Parathyroid adenoma (tissue), 2 donors: ENCODE results near the gene CNP.

ENCODE experiments used
- H2AFZ ChIP-seq: fragments of 300-600 bp; sonication (generic); one replicate; pipeline ENCODE4 v1.7.0; 2017; ENCODE audit warnings: antibody characterized with exemption, mild to moderate bottlenecking
- H3K27ac ChIP-seq: fragments of 300-600 bp; sonication (generic); one replicate; pipeline ENCODE4 v1.7.0; 2017
- H3K27me3 ChIP-seq: fragments of 300-600 bp; sonication (generic); one replicate; pipeline ENCODE4 v1.7.0; 2017; ENCODE audit warnings: low read length; ENCODE audit not compliant: control insufficient read depth, insufficient read depth
- H3K36me3 ChIP-seq: fragments of 300-600 bp; sonication (generic); one replicate; pipeline ENCODE4 v1.7.0; 2017; ENCODE audit warnings: low read length; ENCODE audit not compliant: control insufficient read depth, insufficient read depth
- H3K4me1 ChIP-seq: fragments of 300-600 bp; sonication (generic); one replicate; pipeline ENCODE4 v1.7.0; 2017; ENCODE audit warnings: control low read depth
- H3K4me2 ChIP-seq: fragments of 300-600 bp; sonication (generic); one replicate; pipeline ENCODE4 v1.7.0; 2017; ENCODE audit warnings: low read length
- H3K4me3 ChIP-seq: fragments of 300-600 bp; sonication (generic); one replicate; pipeline ENCODE4 v1.7.0; 2017; ENCODE audit warnings: low read depth, low read length
- H3K79me2 ChIP-seq: fragments of 300-600 bp; sonication (generic); one replicate; pipeline ENCODE4 v1.7.0; 2017; ENCODE audit warnings: control low read depth
- H3K9ac ChIP-seq: fragments of 300-600 bp; sonication (generic); one replicate; pipeline ENCODE4 v1.7.0; 2017; ENCODE audit warnings: mild to moderate bottlenecking
- H3K9me3 ChIP-seq: fragments of 300-600 bp; sonication (generic); one replicate; pipeline ENCODE4 v1.7.0; 2017; ENCODE audit warnings: low read length; ENCODE audit not compliant: control insufficient read depth
- TF ChIP-seq, protein P1 (sequence below): fragments of 300-600 bp; sonication (generic); IDR thresholded peaks from one replicate; pipeline ENCODE4 v1.7.0; 2017; ENCODE audit warnings: antibody characterized with exemption, mild to moderate bottlenecking
- donor health status: primary hyperparathyroidism.

The CNP gene

DNA sequence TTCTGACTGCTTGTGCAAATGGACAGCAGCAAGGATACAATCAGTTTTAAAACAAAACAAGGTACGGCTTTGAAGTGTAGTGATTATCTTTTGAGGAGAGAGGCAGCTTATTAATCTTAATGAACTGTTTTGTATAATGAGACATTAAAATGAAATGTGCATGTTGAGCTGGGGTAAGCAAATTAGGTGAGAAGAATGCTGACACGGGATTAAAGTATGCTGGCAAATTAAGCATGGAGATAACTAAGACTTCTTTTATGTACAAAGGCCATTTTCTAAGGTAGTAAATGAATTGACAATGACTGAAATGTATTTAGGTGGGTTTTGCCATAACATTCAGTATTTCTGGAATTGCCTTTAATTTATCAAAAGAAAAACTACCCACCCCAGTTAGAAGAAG, 31.9 kb downstream of the CNP start:
- Histone ChIP-seq H3K36me3 (no peaks in the 10 kb centered on the region), H3K9me3 (no peaks in the 10 kb centered on the region), H3K4me3 (no peak overlapping the region), H3K27ac (no peak overlapping the region), H3K4me1 (no peaks in the 10 kb centered on the region), H2AFZ (no peak overlapping the region), H3K4me2 (no peak overlapping the region), H3K9ac (no peak overlapping the region), H3K79me2 (peaks cover 19% of the 10 kb centered on the region), H3K27me3 (no peaks in the 10 kb centered on the region)
- TF ChIP-seq, protein P1, sequence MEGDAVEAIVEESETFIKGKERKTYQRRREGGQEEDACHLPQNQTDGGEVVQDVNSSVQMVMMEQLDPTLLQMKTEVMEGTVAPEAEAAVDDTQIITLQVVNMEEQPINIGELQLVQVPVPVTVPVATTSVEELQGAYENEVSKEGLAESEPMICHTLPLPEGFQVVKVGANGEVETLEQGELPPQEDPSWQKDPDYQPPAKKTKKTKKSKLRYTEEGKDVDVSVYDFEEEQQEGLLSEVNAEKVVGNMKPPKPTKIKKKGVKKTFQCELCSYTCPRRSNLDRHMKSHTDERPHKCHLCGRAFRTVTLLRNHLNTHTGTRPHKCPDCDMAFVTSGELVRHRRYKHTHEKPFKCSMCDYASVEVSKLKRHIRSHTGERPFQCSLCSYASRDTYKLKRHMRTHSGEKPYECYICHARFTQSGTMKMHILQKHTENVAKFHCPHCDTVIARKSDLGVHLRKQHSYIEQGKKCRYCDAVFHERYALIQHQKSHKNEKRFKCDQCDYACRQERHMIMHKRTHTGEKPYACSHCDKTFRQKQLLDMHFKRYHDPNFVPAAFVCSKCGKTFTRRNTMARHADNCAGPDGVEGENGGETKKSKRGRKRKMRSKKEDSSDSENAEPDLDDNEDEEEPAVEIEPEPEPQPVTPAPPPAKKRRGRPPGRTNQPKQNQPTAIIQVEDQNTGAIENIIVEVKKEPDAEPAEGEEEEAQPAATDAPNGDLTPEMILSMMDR, result no peak

DNA sequence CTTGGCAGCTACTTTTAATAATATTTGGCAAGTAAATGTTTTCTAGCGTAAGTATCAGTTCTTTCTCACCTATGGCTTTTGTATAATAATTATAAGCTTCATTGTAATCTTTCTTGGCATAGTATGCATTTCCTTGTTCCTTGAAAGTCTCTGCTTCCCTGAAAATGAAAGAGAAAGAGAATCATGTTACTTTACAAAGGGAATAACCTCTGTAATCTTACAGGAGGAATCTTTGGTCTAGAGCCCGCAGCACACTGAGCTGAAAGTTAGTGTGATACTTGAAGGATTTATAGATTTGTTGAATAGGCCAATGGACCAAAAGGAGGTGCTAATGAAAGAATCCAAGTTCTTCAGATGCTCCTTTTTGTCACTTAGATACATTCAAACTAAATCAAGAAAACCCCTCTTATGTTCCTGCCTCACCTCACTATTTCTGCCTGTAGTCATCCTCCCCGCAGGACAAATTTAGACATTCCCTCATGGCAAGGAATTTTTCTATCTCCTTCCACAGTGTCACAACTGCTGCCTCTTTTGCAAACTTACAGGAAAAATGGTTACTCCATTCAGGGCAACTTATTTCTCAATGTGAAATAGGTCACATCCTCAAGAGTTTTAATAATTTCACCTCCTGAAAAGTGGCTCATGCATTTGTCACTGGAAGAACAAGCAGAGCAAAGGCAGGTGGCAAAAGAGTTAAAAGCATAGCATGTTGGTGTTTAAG, 34.0 kb downstream of the CNP start:
- Histone ChIP-seq H3K79me2 (peaks cover 32% of the 10 kb centered on the region), H3K4me3 (no peak overlapping the region), H3K4me1 (no peaks in the 10 kb centered on the region), H3K9ac (no peak overlapping the region), H3K4me2 (no peak overlapping the region), H3K27ac (peak overlapping the region; percentile 29), H3K27me3 (no peaks in the 10 kb centered on the region), H2AFZ (no peak overlapping the region), H3K36me3 (no peaks in the 10 kb centered on the region), H3K9me3 (no peaks in the 10 kb centered on the region)
- TF ChIP-seq, protein P1, result no peak

DNA sequence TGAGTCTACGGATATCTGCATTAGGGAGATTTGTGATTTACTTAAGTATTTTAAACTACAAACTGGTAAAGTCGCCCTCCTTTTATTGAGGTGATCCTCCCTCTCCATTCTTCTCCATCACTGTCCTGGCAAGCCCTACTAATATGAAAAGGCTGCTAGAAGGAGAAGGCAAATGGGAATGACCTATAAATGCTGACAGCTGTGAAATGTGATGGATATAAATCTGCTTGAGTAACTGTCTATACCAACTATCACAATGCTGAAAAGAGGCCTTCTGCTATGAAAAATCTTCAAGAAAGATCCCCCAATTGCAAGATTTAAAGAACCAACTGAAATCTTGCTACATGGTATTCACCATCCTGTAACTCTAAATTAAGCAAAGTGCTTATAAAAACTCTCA, 35.1 kb downstream of the CNP start:
- Histone ChIP-seq H2AFZ (no peak overlapping the region), H3K4me1 (no peaks in the 10 kb centered on the region), H3K4me3 (no peak overlapping the region), H3K27me3 (no peaks in the 10 kb centered on the region), H3K27ac (no peak overlapping the region), H3K9me3 (no peaks in the 10 kb centered on the region), H3K79me2 (peaks cover 34% of the 10 kb centered on the region), H3K9ac (no peak overlapping the region), H3K36me3 (no peaks in the 10 kb centered on the region), H3K4me2 (no peak overlapping the region)
- TF ChIP-seq, protein P1, result no peak

- Histone ChIP-seq H3K4me2 (no peak overlapping the region), H3K9ac (no peak overlapping the region), H3K4me1 (no peaks in the 10 kb centered on the region), H3K79me2 (peaks cover 40% of the 10 kb centered on the region), H3K36me3 (no peaks in the 10 kb centered on the region), H2AFZ (no peak overlapping the region), H3K27me3 (no peaks in the 10 kb centered on the region), H3K27ac (no peak overlapping the region), H3K9me3 (no peaks in the 10 kb centered on the region), H3K4me3 (no peak overlapping the region)
- TF ChIP-seq, protein P1, result no peak
Measured at GRCh38 chr17:42002175-42002791, 35.7 kb downstream of the CNP start.
